Right lobe of liver (tissue), 4 donors: ENCODE measurements around the gene ZFHX2.
A peak's percentile ranks its signal among the peaks of the same experiment; 100 is the strongest.

Source experiments
- POLR2A ChIP-seq: fragments of 450-650 bp; IDR thresholded peaks from one replicate; pipeline ENCODE4 v1.6.1; 2017; ENCODE audit warnings: antibody characterized with exemption, mild to moderate bottlenecking
- TF ChIP-seq, protein P1 (sequence below), 4 donors: fragments of 200-600 bp in 3 of 4; fragments of 450-650 bp in 1 of 4; IDR thresholded peaks; one replicate each; pipeline versions ENCODE4 v1.5.1 to v1.8.0; 2016 to 2022; ENCODE audit warnings: antibody characterized with exemption in 4 of 4, mild to moderate bottlenecking in 2 of 4
- donor health status: DM: no; HTN: no; CAD: no.
- donor health status: DM: no; HTN: no; CAD: no.
- donor health status: DM: no; HTN: yes; CAD: no.

DNA sequence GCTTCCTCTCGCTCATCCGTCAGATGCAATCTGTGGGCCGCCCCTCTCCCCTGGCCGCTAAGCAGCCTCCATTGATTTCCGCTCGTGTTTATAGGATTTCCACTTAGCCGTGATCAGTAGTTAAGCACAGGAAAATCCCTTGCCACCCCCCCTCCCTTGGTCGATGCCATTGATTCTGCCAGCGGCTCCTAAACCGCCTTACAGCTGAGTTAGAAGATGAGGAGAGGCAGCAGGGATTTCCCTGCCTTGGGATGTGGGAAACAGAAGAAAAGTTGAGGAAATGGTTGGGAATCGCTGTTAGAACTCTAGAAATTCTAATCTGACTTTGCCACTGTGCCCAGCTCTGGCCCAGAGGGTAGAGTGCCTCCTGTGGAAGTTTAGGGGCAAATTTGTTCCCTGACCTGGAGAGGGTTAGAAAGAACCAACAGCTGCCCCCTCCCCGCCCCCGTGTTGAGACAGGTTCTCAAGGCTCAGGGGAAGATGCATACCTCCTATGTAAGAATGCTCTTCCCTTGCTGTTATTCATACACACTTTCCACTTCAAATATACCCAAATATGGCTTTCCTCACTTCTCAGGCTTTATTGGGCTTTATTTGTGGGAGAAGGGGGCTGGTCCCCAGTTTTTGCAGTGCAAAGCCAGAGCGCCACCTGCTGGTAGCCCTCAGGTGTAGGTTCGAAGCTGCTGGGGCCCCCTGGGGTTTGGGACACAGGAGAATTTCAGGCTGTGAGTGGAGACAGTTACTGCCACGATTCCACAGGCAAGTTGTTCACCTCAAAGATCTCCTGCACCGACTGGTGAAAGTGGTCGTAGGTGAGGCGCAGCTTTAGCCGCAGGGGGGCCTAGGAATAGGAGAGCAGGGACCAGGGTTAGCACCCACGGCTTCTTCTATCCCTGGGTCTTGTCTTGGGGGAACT, 7.7 kb upstream of the ZFHX2 start:
- TF ChIP-seq, protein P1, sequence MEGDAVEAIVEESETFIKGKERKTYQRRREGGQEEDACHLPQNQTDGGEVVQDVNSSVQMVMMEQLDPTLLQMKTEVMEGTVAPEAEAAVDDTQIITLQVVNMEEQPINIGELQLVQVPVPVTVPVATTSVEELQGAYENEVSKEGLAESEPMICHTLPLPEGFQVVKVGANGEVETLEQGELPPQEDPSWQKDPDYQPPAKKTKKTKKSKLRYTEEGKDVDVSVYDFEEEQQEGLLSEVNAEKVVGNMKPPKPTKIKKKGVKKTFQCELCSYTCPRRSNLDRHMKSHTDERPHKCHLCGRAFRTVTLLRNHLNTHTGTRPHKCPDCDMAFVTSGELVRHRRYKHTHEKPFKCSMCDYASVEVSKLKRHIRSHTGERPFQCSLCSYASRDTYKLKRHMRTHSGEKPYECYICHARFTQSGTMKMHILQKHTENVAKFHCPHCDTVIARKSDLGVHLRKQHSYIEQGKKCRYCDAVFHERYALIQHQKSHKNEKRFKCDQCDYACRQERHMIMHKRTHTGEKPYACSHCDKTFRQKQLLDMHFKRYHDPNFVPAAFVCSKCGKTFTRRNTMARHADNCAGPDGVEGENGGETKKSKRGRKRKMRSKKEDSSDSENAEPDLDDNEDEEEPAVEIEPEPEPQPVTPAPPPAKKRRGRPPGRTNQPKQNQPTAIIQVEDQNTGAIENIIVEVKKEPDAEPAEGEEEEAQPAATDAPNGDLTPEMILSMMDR (IDR thresholded peaks at IDR 0.05): peak; percentile 55 to 81 (median 76)
- no peak for TF ChIP-seq POLR2A
